Right cardiac atrium (tissue), 5 donors: ENCODE data around the gene BCR. TPM values are rescaled to one million over a fixed set of nuclear protein-coding genes. Genes with fewer than 3 reads are reported as not detected.

Experiments used
- ATAC-seq, 2 donors: fragments of 200-7000 bp; cut with Tn5 transposase; one replicate each; pipeline versions ENCODE4 v1.8.0 to v1.9.1; 2020; ENCODE audit warnings: moderate library complexity in 2 of 2, mild to moderate bottlenecking in 1 of 2
- DNase-seq, 3 donors: peaks; one replicate each; pipeline ENCODE4 v3.0.0-alpha.2; 2020
- H3K27ac ChIP-seq: one replicate; pipeline ENCODE4 v1.5.1; 2013; ENCODE audit warnings: mild to moderate bottlenecking, low read length, control low read depth, moderate library complexity
- H3K27me3 ChIP-seq: one replicate; pipeline ENCODE4 v1.6.1; 2013; ENCODE audit not compliant: control insufficient read depth, insufficient read depth
- H3K4me1 ChIP-seq: one replicate; pipeline ENCODE4 v1.6.1; 2013; ENCODE audit warnings: low read length; ENCODE audit not compliant: control insufficient read depth, insufficient read depth
- H3K4me3 ChIP-seq: one replicate; pipeline ENCODE4 v1.5.1; 2013; ENCODE audit warnings: low read length, control low read depth
- H3K9me3 ChIP-seq: one replicate; pipeline ENCODE4 v1.6.1; 2013; ENCODE audit warnings: low read length; ENCODE audit not compliant: control insufficient read depth
- WGBS: extraction: QIAGEN DNeasy Blood & Tissue Kit; methylation state at CpG from one replicate; pipeline ENCODE4 v1.1.7; 2013; 5-methylcytosine and 5-hydroxymethylcytosine counted together
- intact Hi-C, 4 donors: fragments of 100-400 bp; cut with DNase I; formaldehyde crosslinking; loops; one replicate each; pipeline versions ENCODE4 v1.11.0 to v1.14.0; 2022 to 2023
- polyA plus RNA-seq: library from polyadenylated mRNA; stranded (reverse); fragments of 200-250 nt; gene quantifications from one replicate; pipeline ENCODE4 v1.2.3, GENCODE V29; 2013
- total RNA-seq, 4 donors: library from RNA; stranded (reverse); fragmentation: NEBNext Ultra II Directional; extraction: Animal tissue kit (Norgen Biotek cat#: 25700); gene quantifications; one replicate each; pipeline ENCODE4 v1.2.1, GENCODE V29; 2021
- donor health status: healthy with polysubstance abuse.
- donor health status: DM: no; HTN: yes; CAD: no.
- donor health status: DM: no; HTN: no; CAD: no.
- donor health status: DM: no; HTN: yes; CAD: no; lungs with severe emphysema.
- donor health status: DM: yes; HTN: yes; CAD: no.

Gene BCR
- total and polyA plus RNA-seq, 5 donors = 18.3 to 48.0 (median 36.3) TPM

DNA sequence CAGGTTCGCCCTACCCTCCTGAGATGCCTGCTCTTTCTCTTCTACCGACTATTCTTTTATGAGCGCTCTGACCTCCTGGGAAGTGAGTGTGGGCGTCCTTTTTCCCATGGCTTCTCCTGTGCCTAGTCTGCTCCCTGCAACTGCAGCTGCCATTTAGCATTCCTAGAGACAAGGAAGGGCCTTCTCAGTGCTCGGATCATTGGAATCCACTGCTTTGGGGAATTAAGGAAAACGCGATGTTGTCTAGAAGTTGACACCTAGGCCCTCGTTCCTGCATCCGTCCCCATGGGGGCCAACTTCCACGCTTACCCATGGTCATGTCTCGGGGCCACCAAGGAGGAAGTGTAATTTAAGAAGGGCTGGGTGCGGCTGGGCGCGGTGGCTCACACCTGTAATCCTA, 95.4 kb downstream of the BCR start:
- Histone ChIP-seq H3K4me3 (no peak overlapping the region), H3K27me3 (no peaks in the 10 kb centered on the region), H3K4me1 (peaks cover 7% of the 10 kb centered on the region), H3K9me3 (no peaks in the 10 kb centered on the region), H3K27ac (no peak overlapping the region)
- DNase-seq (peak in 2 of 3 donors; percentile 37 to 42), ATAC-seq (no peak)
- 91% methylated on average over 14 of the region's 14 CpGs for WGBS
- intact Hi-C loops = loop anchor here in 1 of 4 donors (5.0 kb wide), 1 partner anchor 48 kb away; no protein-coding TSS in a partner anchor

DNA sequence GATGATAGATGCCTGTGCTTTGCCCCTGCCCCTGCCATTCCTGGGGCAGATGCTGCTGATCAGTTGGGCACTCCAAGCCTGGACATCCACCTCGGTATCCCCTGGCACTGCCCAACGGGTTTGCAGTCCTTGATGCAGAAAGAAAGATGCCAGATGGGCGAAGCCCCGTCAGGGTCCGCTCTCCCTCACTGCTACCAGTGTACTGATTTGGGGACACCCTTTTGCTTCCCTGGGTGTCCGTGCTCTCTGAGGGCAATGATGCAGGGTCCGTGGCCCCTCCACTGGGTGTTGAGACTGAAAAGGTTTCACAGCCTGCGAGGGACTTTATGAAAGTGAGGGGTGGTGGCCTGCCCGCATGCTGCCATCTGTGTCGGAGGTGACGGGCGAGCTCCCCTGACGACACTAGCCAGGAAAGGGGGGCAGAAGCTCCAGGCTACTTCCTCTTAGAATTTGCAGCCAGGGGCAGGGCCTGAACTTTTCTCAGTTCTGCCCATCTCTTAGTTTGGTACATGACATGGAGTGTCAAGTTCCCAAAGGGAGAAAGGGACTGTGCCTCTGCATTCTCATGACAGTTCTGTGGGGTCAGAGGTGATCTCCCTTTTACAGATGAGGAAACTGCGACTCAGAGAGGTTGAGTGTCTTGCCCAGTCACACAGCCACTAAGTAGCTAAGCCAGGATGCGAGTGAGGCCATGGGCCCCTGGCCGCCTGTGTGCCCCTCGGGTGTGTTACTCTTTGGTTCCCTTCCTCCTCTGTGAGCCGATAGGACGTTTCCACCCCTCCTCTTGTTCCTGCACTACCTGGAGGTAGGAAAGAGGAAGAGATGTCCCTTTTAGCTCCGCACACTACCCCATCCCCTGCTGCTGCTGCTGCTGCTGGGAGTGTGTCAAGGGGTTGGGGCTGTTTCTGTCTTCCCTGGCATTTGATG, 96.6 kb downstream of the BCR start:
- no peak overlapping the region for H3K4me3 ChIP-seq

DNA sequence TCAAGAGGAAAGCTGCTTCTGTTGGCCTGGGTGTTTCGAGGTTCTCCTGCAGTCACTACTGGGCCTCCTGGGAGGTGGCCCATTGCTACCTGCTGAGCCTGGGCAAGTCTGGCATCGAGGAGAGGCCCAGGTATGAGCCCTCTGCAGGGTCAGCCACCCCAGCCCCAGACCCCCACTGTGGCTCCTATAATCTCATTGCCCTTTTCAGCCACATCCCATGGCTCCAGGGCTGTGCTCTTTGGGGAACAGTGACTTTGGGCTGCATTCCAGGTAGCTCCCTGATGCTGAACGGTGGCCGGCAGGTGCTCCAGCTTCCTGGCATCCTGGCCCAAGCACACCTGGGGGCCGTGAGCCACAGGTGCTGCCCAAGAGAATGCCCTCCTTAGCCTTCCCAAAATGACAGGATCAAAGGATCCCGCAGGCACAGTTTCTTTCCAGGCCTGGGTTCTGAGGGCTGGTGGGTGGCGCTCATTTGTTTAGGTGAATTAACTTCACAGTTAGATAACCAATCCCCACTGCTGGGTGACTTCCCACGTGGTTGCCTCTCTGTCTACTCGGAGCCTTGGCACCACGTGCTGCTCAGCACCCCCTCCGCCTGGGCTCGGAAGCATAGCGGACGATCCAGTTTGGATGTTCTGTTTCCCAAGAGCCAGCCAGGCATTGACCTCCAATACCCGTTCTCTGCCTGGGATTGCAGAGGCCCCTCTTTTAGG, 97.4 kb downstream of the BCR start:
- 91% methylated on average over 15 of the region's 15 CpGs for WGBS
- H3K4me1 ChIP-seq = peaks cover 10% of the 10 kb centered on the region
- intact Hi-C loops = loop anchor here in 1 of 4 donors (5.0 kb wide), 1 partner anchor 50 kb away; no protein-coding TSS in a partner anchor

More for the DNA sequence above, 96.6 kb downstream of the BCR start:
- ATAC-seq (no peak), DNase-seq (peak in 2 of 3 donors; percentile 9 to 29)
- intact Hi-C loops = loop anchor here in 1 of 4 donors (5.0 kb wide), 1 partner anchor 50 kb away; no protein-coding TSS in a partner anchor
- H3K27me3 ChIP-seq = no peaks in the 10 kb centered on the region
- peaks cover 7% of the 10 kb centered on the region for H3K4me1 ChIP-seq
- no peaks in the 10 kb centered on the region for H3K9me3 ChIP-seq
- H3K27ac ChIP-seq = no peak overlapping the region
- 90% methylated on average over 20 of the region's 20 CpGs for WGBS

DNA sequence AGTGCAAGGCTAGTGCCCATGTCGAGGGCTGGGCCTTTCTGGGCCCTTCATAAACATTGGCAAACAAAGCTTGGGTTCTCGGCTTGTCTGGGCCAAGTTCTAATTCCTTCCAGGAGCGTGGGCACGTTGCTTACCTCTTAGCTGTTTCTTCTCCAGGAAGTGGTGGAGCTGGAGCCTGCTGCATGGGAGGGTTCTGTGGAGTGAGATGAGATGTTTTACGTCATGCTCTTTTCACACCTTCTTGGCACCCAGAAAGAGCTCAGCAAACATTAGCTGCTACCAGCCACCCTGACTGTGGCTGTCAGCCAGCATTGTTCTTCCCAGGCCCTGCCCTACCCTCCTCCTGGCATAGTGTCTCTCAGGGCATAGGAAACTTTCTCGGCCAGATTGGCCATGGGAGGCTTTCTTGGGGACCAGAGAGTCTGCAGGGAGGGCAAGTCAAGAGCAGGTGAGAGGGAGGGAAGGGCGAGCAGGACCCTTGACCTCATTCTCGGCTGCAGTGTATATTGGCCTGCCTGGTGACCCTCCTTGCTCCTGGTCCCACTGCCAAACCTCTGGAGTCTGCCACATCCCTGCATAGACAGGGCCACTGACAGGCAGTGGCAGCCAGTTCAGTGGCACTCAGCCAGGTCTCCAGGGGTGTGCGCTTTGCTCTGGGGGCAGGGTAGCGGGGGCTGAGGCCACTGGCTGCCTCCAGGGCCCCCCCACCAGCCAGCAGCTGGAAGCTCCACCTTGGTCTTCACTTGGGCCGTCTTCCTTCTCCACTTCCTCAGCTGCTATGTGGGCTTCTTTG, 98.8 kb downstream of the BCR start:
- ATAC-seq (peak; percentile 38 to 44), DNase-seq (peak; percentile 49 to 64 (median 50))
- Histone ChIP-seq H3K9me3 (no peaks in the 10 kb centered on the region), H3K4me3 (no peak overlapping the region), H3K27me3 (no peaks in the 10 kb centered on the region), H3K27ac (no peak overlapping the region), H3K4me1 (peaks cover 10% of the 10 kb centered on the region)
- WGBS = 52% methylated on average over 11 of the region's 11 CpGs
- intact Hi-C loops = loop anchor here in 1 of 4 donors (5.0 kb wide), 1 partner anchor 52 kb away; no protein-coding TSS in a partner anchor

More for the DNA sequence above, 97.4 kb downstream of the BCR start:
- Histone ChIP-seq H3K9me3 (no peaks in the 10 kb centered on the region), H3K4me3 (no peak overlapping the region), H3K27ac (no peak overlapping the region), H3K27me3 (no peaks in the 10 kb centered on the region)
- DNase-seq = peak in 1 of 3 donors; percentile 7
- ATAC-seq = no peak

DNA sequence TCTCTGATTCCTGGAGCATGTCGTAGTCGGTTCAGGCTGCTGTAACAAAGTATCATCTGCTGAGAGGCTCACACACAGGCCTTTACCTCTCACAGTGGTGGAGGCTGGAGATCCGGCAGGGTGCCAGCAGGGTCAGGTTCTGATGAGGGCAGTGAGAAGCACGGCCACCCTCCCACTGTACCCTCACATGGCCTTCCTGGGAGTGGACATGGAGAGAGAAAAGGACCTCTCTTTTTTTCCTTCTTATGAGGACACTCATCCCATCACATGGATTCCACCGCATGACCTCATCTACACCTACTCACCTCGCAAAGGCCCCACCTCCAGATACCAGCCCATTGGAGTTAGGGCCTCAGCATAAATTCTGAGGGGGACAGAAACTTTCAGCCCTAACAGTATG, 99.5 kb downstream of the BCR start:
- no peak overlapping the region for H3K27ac ChIP-seq
- H3K4me3 ChIP-seq = no peak overlapping the region
- H3K9me3 ChIP-seq = no peaks in the 10 kb centered on the region
- no peaks in the 10 kb centered on the region for H3K27me3 ChIP-seq
- no peak for ATAC-seq
- intact Hi-C loops = loop anchor here in 2 of 4 donors (2.0 to 5.0 kb wide), 2 partner anchors 52 to 101 kb away; no protein-coding TSS in a partner anchor
- H3K4me1 ChIP-seq = peaks cover 10% of the 10 kb centered on the region
- DNase-seq = peak in 2 of 3 donors; percentile 41 to 55
- WGBS = 83% methylated on average over 6 of the region's 6 CpGs

DNA sequence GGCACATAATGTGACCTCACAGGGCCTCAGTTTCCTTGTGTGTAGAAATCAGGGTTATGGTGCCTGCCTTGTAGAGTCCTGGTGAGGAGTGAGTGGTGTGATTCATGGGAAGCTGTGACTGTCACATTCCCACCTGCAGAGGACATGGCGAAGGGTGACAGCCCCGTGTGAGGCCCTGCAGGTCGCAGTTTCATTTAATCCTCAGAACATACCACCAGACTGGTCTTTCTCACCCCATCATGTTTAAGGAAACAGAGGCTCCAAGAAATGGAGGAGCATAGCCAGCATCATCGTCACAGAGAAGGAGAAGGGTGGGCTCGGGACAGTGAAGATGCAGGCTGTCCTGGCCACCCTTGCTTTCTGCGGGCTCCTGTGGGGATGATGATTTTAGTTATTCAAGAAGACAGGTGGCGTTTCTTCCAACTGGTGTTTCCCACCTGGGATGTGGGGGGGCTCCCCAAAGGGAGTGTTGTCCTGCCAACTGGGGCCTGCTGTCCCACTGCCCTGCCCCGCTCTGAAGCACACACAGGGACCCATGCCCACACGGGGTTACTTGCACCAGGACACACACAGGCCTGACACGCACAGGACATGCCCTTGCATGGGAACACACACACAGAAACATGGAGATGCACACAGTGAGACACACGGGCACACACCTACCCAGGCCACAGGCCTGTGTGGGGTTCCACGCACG, 100.2 kb downstream of the BCR start:
- DNase-seq (peak in 2 of 3 donors; percentile 17 to 41), ATAC-seq (no peak)
- H3K27me3 ChIP-seq = no peaks in the 10 kb centered on the region
- H3K4me3 ChIP-seq = no peak overlapping the region
- peaks cover 10% of the 10 kb centered on the region for H3K4me1 ChIP-seq
- intact Hi-C loops = loop anchor here in 3 of 4 donors (1.0 to 2.0 kb wide), 2 partner anchors 102 kb away; no protein-coding TSS in a partner anchor
- H3K27ac ChIP-seq = no peak overlapping the region
- WGBS = 92% methylated on average over 13 of the region's 13 CpGs
- H3K9me3 ChIP-seq = no peaks in the 10 kb centered on the region

DNA sequence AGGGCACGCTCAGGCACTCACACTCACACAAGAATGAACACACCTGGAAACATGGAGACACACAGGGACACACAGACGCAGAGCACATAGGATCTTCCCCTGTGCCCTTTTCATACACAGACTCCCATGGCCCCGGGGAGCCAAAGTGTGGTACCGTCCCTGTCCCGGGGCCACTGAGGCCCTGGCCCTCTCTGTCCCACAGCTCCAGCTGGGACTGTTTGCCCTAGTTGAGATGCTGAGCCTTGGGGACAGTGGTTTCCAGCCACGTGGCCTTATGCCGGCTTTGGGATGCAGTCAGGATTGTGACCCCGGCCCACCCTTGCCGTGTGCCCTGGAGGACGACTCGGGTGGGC, 100.7 kb downstream of the BCR start:
- DNase-seq (peak in 2 of 3 donors; percentile 49 to 54), ATAC-seq (no peak)
- H3K27me3 ChIP-seq = no peaks in the 10 kb centered on the region
- H3K4me1 ChIP-seq = peaks cover 10% of the 10 kb centered on the region
- intact Hi-C loops = loop anchor here in 3 of 4 donors (1.0 to 2.0 kb wide), 2 partner anchors 102 to 103 kb away; no protein-coding TSS in a partner anchor
- no peak overlapping the region for H3K4me3 ChIP-seq
- no peaks in the 10 kb centered on the region for H3K9me3 ChIP-seq
- no peak overlapping the region for H3K27ac ChIP-seq
- 93% methylated on average over 11 of the region's 11 CpGs for WGBS

DNA sequence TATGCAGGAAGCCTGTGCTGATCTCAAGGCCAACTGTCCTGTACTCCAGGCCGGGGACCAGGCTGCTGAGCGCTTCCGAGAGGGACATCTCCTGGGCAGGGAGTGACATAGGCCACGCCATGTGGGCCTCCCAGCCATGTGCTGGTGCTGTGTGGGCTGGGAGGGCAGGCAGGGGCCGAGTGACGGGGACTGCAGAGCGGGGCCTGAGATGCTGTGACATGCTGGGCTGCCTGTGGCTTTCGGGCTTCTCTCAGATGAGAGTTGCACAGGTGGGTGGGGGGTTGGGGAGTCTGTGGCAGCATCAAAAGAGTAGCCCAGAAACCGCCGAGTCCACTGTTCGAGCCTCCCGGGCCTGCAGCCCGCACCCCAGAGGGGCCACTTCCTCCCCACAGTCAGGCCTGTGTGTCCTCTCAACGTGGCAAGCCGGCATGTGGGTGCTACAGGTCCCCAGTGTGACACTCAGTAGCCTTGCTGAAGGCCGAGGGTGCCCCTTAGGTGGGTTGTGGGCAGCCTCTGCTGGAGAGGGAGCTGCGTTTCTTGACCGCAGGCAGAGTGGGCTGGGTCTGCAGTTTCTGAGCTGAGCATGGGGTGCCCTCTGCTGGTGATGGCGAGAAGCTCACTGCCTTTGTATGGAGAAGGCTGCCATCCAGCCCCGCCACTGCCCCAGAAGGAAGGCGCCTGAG, 101.2 kb downstream of the BCR start:
- no peak overlapping the region for H3K4me3 ChIP-seq
- no peaks in the 10 kb centered on the region for H3K27me3 ChIP-seq
- intact Hi-C loops = loop anchor here (1.0 to 2.0 kb wide), 2 partner anchors 103 kb away; no protein-coding TSS in a partner anchor
- H3K9me3 ChIP-seq = no peaks in the 10 kb centered on the region
- DNase-seq = peak; percentile 83 to 93 (median 92)
- WGBS = 52% methylated on average over 21 of the region's 21 CpGs
- H3K4me1 ChIP-seq = peaks cover 10% of the 10 kb centered on the region
- H3K27ac ChIP-seq = no peak overlapping the region
- ATAC-seq = peak; percentile 71 to 76

DNA sequence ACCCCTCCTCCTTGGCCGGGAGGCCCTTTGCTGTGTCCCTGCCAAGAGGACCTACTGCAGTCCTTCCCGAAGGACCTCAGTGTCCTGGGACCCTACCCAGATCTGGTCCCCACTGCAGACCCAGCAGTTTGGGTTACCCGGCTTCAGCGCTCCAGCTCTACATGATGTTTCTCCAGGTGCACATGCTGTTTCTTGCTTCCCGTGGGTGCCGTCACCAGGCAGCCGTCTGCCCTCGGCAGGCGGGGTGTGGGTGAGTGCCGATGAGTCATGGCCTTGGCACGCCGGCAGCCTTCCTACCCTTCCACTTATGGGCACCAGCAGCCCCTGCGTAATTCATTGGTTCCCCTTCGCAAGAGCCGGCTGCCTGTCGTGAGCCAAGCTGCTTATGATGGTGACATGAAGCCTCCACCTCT, 101.8 kb downstream of the BCR start:
- no peaks in the 10 kb centered on the region for H3K27me3 ChIP-seq
- H3K4me1 ChIP-seq = peaks cover 10% of the 10 kb centered on the region
- WGBS = 52% methylated on average over 16 of the region's 16 CpGs
- H3K27ac ChIP-seq = no peak overlapping the region
- DNase-seq (peak; percentile 64 to 78 (median 77)), ATAC-seq (peak; percentile 39 to 55)
- no peak overlapping the region for H3K4me3 ChIP-seq
- H3K9me3 ChIP-seq = no peaks in the 10 kb centered on the region
- intact Hi-C loops = loop anchor here in 1 of 4 donors (2.0 kb wide), 1 partner anchor 103 kb away; no protein-coding TSS in a partner anchor
